ENCODE measurements around the gene UFD1.

The UFD1 gene, protein sequence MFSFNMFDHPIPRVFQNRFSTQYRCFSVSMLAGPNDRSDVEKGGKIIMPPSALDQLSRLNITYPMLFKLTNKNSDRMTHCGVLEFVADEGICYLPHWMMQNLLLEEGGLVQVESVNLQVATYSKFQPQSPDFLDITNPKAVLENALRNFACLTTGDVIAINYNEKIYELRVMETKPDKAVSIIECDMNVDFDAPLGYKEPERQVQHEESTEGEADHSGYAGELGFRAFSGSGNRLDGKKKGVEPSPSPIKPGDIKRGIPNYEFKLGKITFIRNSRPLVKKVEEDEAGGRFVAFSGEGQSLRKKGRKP

DNA sequence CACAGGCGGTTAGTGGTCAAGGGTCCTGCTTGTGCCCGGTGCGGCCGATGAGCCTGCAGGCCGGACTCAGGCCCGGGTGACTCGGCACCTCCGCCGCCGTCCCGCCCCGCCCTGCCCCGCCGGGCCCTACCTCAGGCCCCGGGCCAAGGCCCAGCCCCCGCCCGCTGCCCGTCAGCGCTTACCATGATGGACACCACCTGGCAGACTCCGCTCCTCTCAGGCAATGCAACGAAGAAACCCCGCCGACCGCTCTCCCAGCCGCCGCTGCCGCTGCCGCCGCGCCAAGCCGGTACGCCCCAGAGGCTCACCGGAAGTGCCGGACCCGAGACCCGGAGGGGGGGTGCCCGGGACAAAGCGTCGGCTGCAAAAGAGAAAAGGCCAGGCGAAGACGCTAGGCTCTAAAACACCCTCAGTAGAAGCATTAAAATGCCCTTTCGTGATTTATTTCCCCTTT, at the start of gene UFD1:
TSS of gene UFD1 (minus strand) at position 293 of the 454 bp plus-strand sequence. CDS start at position 185, 108 bp downstream.
- peak; percentile 83 to 87 for DNase-seq

DNA sequence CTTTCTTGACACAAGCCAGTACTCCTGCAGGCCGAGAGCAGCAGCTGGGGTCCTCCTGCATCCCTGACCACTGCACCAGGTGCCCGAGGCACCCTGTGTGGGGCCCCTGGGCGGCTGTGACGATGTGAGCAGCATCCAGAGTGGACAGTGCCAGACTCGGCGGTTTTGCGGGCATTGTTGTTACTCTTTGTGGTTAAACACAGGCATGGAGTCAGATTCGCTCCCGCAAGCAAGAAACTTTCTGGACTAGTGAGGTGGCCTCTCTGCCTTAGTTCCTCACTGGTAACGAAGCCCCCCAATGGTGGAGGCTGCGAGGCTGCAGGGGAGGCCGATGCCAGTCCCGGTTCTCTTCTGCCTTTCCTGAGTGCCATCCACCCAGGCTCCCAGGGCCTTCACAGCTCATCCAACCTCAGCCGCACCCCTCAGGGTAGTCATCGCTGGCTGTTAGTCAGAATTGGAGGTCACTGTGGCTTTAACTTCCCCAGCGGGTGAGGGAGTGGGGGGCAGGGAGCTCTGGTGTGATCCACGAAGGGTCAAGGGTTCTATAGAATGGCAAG, 48.9 kb upstream of the UFD1 start:
- DNase-seq = no peak

DNA sequence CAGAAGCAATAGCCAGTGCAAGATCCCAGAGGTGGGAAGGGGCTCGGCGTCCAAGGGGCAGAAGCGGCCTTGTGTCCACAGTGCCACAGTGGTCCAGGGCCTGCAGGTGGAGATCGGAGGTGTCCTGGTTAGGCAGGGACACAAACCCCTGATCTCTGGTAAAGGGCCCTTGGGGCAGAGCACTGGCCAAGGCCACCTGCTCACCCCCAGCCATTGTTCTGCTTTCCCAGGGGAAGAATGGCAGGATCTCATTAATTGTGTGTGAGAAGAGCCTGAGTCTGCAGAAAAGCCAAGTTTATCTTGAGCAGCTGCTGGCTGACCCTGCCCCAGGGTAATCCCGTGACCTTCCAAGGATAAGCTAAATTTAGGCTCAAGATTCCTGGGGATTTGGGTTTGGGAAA, 48.3 kb upstream of the UFD1 start:
- no peak for DNase-seq

DNA sequence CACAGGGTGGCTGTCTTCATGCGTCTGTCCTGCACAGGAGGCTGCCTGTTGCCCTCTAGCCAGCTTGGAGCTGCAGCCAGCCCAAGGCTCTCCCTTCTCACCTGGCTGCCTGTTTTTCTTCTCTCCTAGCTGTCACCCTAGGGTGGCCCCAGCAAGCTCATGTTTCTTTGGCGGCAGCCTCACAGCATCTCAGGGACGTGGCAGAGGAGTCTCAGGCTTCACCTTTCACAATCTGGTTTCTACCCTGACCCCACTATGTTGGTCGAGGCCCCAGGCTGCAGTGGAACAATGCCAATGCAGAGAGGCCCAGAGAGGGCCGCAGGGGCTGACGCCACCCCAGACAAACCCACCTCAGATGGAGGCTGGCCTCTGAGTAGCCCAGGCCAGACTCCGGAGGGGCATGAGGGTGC, 47.7 kb upstream of the UFD1 start:
- no peak for DNase-seq

DNA sequence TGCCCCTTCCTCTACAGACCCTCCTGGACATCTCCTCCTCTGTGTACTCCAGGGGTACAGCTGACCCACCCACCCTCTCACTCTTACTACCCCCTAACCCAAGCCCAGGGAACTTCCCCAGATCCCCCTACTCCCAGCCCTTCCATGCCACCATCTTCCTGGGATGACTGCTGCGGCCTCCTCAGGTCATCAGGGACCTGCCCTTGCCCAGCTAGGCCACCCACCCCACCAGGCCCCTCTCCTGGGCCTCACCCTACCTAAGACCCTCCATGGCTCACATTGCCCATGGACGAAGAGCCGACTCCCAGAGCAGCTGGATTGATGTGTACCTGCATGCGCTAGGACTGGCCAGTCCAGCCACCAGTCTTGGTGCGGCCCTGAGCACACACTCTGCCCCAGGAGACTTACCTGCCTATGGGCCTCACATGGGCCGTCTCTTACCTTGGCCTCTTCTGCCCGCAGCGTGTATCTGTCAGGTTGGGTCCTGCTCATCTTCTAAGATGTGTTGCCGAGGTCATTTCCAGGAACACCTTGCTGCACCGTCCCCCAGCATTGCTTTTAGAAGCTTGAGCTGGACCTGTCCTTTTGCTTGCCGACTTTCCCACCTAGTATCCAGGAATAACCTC, 47.2 kb upstream of the UFD1 start:
- DNase-seq = no peak

DNA sequence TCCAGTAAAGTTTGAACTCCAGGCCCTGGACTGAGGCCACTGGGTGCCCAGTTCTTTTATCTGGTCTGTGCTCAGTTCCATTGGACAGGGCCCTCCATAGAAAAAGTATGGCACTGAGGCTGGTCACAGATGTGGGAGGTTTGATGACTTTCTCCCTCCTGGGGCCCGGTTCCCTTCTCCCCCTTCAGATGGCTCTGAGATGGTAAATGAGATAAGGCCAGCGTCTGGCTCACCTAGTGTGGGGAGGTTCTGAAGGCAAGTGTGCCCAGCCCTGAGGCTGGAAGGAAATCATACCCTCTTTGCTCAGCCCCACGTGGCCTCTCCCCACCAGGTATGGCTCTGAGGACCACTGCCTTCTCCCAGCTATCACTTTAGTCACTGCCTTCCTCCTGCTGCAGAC, 46.7 kb upstream of the UFD1 start:
- DNase-seq = no peak

DNA sequence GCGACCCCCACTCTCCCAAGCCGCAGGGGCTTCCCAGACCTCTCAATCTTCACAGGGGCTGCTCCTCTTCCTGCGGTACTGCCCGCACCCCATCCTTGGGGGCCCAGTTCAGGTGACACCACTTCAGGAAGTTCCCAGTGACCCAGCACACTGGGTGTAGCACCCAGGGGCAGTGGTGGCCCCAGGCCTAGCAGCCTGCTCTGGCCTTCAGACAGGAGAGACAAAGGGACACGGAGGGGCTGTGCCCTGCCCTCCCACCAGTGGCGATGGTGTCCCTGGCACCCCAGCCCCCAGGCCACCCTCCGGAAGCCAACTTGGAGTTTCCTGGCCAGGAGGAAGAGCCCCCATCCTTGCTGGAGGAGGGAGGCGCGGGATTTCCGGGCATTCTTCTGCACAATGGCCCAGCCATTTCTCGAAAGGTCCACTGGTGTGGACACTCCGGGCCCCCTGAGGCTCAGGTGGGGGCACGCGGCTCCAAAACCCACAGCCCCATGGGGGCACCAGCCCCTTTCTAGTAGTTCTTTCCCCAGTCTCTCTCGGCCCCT, 46.2 kb upstream of the UFD1 start:
- no peak for DNase-seq

DNA sequence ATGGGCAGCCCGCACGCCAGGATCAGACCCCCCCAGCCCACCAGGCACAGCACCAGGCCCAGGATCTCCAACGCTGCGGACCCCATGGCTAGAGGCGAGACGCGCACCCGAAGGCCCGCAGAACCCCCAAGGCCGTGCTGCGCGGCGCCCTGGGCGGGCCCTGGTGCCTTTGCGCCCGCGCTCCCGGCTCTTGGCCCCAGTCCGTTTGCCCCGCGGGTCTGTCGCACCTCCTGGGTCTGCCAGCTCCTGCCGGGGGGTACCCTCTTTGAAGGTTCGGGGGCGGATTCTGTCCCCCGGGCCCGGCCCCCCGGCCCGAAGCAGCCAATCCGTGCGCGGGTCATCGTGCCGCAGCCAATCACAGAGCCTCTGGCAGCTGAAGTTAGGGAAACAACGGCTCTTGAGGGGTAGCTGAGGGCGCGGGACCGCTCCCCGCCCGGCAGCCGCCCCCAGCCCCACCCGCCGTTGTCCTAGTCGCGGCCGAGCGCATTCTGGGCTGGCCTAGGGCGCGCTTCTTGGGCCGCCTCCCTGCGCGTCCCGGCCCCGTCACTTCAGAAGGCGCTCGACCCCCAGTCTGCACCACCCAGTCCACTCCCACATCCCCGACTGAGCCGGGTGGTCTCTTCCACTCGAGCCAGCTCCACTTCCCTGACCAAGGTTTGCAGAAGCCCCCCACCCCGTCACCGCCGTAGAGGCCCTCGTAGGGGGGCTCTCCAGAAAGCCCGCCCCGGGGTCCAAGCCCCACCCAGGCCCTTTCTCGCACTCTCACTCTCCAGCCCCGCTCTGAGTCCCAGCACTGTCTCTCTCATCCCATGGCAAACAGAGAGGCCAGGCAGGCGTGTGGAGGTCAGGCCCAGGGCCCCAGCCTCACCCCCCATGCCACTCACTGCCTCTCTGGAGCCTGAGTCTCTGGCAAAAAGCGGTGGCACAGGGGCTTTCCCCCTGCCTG, 45.5 kb upstream of the UFD1 start, which contains the start of gene CLDN5:
TSS of gene CLDN5 (minus strand) at position 241 of the 946 bp plus-strand sequence. CDS start at position 86, 155 bp downstream.
- DNase-seq = peak in 1 of 2 experiments; percentile 46

DNA sequence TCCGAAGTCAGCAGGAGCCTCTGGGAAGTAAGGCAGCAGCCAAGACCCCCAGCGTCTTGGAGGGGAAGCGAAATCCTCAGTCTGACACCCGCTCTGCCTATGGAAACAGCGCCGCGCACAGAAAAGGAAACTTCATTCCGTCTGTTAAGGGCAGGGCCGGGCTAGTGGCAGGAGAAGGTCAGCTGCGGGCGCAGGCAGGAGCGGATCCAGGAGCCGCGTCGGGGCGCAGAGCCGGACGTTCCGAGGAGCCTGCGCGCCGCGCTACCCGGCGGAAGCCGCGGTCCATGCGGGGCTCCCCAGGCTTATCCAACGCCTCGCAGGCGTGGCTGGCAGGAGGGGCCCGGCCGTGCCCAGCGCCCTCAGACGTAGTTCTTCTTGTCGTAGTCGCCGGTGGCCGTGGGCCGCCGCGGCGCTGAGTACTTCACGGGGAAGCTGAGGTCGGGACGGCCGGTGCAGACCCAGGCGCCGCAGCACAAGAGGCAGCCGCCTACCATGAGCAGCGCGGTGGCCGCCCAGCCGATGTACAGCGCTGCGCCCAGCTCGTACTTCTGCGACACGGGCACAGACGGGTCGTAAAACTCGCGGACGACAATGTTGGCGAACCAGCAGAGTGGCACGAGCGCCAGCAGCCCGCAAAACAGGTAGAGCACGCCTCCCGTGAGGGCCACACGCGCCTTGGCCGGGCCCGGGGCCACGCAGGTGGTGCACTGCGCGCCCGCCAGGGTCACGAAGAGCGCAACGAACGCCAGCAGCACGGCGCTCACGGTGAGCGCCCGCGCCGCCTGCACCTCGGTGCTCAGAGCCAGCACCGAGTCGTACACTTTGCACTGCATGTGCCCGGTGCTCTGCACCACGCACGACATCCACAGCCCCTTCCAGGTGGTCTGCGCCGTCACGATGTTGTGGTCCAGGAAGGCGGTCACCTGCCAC, 44.5 kb upstream of the UFD1 start:
- DNase-seq = peak in 1 of 2 experiments; percentile 60

DNA sequence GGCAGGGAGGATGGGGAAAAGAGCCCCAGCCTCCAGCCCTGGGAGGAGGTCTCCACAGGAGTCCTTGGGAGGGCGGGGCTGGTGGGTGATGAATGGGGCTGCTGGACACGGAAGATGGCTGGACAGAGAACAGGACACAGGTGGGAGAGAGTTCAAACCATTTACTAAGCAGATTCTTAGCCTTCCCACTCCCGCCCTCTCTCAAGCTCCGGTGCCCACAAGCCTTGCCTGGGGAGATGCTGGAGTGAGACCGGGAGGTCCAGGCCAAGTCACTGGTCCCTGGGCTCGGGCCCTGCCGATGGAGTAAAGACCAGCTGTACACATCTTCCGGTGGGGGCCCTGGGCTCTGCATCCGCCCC, 43.9 kb upstream of the UFD1 start:
- DNase-seq = no peak

DNA sequence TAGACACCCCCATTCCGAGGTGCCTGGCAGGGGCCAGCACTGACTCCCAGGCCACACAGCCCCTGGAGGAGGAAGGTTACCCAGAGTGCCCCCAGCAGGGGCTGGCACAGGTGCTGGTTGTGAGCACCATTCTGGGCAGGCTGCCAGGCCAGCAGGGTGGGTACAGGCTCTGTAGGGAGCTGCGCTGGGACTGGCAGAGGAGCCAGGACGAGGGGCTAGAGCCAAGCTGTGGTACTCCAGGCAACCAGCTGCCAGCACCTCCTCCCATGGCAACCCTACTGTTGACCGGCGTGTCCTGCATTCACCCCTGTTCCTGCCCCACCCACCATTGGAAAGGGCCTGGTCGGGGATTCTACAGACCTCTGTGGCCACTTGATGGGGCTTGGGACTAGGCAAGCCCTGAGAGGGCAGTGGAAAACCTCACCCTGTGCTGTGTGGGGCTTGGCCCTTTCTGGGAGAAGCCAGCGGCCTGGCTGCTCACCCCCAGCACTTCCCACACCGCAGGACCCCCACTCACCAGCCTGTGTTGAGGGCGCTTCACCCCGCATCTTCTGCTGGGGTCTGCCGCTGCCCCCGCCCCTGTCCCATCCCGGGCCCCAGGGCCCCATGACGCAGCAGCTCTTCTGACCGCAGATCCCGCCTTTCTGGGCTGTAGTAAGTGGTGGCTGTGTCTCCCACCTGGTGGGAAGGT, 43.3 kb upstream of the UFD1 start:
- no peak for DNase-seq

DNA sequence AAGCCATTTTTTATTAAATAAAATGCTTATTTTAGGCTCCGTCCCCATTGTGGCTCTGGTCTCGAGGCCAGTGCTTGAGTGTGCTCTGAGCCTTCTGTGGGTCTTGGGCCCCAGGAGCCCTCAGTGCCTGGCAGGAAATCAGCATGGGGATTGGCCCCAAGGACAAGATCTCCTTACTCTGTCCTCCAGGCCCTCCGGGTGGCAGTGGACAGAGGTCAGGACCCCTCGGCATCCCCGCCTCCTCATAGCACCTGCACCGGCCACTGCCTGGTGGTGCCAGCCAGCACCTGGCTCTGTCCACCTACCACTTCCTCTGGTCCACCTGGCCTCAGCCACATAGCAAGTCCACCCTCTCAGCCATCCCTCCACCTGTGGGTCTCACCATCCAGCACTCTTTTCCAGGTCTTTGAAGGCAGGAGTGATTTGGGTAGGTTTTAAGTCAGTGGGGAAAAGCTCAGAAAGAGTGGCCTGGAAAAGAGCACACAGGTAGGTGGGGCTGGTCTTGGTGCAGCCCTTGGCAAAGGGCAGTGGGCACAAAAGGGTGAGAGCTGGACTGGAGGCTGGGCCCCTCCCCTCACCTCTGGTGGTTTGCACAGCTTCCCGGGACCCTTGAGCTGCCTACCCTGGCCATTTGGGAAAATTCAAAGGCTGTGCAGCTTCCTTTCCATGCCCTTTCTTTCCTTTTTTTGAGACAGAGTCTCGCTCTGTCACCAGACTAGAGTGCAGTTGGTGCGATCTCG, 41.7 kb upstream of the UFD1 start:
- DNase-seq = no peak

DNA sequence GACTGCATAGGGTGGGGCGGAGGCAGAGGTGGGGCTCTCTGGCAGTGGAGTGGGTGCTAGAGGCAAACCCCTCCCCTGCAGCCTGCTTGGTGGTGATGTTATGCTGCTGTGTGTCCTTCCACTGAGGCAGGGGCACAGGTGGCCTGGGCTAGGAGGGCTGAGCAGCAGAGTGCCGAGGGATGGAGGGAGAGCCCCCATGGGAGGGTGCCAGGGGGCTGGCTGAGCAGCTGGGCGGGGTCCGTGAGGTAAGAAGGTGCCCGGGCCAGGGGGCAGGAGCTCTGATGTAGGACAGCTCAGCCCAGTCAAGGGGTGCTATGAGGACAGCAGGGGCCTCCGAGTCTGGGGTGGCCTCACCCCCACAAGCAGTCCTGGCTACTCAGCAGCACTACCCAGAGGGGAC, 41.0 kb upstream of the UFD1 start:
- DNase-seq = no peak

DNA sequence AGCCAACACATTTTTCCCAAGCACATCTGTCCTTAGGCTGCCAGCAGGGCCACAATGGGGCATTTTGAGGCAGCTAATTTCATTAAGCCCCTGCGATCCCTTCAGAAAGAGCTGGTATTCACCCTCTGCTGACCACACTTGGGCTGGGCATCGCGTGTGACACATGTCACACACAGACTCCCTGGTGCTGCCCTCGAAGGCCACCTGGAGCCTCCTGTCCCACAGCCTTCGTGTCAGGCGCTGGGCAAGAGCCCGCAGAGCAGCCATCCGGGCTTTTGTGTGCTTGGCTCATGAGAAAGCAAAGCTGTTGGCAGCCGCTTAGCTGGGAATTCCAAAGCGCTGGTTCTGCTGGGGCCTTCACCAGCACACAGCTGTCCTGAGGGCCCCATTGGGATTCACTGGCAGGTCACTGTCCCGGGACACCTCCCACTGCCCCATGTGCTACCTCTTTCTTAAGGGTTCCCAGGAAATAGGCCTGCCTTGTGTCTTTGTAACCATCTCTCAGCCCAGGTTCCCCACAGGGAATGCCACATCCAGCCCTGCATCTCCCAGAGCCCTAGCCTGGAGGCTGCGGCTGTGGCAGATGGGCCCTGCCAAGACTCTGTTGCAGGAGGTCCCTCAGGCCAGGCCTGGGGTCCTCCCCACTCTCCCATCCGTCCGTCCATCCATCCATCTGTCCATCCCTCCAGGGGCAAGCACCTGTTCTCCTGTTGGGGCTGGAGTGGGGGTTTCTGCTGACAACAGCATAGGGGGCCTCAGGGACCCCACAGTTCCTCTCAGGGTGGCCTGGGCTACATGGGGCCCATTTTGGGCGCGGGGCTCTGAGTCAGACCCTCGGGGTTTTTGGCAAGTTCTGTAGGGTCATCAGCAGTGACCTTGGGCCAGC, 40.3 kb upstream of the UFD1 start:
- DNase-seq = no peak

DNA sequence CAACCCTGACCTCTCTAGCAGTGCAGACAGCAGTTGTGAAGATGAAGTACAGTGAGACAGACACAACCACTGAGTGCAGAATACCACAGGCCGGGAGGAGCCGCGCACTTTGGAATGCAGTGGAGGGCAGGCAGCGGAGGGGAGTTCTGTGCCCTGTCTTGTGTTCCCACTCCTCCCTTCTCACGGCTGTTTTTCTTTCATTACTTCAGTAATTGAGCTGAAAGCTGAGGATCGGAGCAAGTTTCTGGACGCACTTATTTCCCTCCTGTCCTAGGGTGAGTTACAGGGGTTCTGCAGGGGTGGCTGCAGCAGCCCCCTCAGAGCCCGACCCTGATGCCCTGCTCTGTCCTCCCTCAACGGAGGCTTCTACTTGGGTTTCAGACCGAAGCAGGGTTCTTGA, 39.6 kb upstream of the UFD1 start:
- no peak for DNase-seq

DNA sequence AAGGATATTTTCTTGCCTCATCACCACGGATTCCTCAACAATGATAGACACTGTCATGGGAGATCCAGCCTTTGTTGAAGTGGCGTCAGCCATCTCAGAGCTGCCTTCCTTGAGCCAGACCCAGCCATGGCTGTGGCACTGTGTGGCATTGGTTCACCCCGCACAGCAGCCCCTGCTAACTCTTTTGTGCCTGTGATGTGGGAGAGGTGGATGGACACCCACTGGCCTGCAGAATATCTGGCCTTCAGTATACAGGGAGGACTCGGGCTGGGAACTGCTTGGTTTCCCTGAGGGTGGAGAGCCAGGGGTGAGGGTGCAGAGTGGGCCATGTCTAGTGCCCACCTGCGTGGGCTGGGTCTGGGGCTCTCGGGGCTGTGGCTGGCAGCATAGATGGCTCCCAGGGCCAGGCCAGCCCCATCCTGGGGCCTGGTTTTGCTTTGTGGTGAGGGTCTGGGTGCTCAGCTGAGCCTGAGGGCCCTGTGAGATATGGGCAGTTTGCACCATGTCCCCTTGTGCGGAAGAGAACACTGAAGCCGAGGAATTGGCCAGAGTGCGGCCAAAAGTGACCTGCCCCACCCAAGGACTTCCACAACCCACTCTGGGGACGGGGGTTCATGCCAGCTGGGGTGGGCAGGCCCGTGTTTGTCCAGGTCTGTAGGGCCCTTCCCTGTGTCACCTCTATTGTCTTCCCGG, 39.1 kb upstream of the UFD1 start:
- DNase-seq = no peak

DNA sequence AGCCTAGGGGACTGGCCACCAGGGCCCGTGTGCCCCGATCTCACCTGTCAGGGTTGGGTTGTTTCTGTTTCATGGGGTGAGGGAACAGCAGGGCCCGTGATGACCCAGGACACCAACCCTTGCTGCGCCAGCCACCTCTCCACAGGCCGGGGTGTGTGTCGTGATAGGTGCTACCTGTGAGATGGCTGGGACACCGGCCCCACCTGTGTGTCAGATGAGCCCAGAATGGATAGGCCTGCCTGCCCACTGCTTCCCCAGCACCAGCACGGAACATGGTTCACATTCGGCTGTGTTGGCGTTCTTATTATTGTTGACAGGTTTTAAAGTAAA, 38.1 kb upstream of the UFD1 start:
- DNase-seq = no peak

DNA sequence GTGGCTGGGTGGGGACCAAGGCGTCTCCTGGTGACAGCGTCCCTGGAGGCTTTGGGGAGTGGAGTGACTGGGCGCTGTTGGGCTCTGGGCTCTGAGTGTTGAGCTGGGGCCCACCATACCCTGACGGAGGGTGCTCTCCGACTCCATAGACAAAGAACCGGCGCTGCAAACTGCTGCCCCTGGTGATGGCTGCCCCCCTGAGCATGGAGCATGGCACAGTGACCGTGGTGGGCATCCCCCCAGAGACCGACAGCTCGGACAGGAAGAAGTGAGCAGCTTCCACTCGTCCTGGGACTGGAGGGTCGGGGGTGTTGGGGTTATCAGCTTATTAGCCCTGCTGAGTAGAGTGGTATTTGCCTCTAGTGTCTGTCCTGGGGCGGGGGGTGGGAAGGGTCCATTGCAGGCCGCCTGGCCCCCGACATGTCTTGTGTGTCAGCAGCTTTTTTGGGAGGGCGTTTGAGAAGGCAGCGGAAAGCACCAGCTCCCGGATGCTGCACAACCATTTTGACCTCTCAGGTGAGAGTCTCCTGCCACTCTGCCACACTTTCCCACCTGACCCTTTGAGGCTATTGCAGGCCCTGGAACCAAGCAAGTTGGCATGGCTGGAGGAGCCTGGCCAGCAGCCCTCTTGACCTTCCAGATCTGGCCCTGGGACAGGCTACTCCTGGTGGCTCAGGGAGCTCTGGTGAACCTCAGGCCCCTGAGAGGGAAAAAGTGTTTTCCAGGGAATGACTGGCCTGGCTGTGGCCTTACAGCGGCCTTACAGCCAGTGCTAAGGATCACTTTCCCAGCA, 37.6 kb upstream of the UFD1 start:
- no peak for DNase-seq
